Mesothelial cell of epicardium (in vitro differentiated cells): ENCODE data around the gene CMTM4. TPM values are rescaled to one million over a fixed set of nuclear protein-coding genes. Genes with fewer than 3 reads are reported as not detected.

Experiments used
- DNase-seq, 2 experiments: peaks; one replicate each; pipeline ENCODE4 v3.0.0; 2021; ENCODE audit warnings: low spot score in 2 of 2; ENCODE audit not compliant: unreplicated experiment in 2 of 2
- H3K27ac Mint-ChIP-seq: 2 replicates; pipeline ENCODE4 v1.8.0; 2021; ENCODE audit warnings: mixed read lengths
- H3K27me3 Mint-ChIP-seq: 2 replicates; pipeline ENCODE4 v1.8.0; 2021; ENCODE audit warnings: low read depth, mixed read lengths
- H3K36me3 Mint-ChIP-seq: 2 replicates; pipeline ENCODE4 v1.8.0; 2021; ENCODE audit warnings: mixed read lengths
- H3K4me1 Mint-ChIP-seq: 2 replicates; pipeline ENCODE4 v1.8.0; 2021; ENCODE audit warnings: mixed read lengths
- H3K4me3 Mint-ChIP-seq: 2 replicates; pipeline ENCODE4 v1.8.0; 2021; ENCODE audit warnings: mild to moderate bottlenecking, moderate library complexity, mixed read lengths
- H3K9me3 Mint-ChIP-seq: 2 replicates; pipeline ENCODE4 v1.8.0; 2021; ENCODE audit warnings: mixed read lengths
- total RNA-seq: library from RNA; stranded (reverse); gene quantifications from 3 replicates; pipeline ENCODE4 v1.2.1, GENCODE V29; 2021
- TF ChIP-seq, protein P1 (sequence below): fragments of 200-600 bp; sonication (generic); IDR thresholded peaks from one replicate; pipeline ENCODE4 v1.5.0; 2021; ENCODE audit warnings: antibody characterized with exemption; ENCODE audit not compliant: unreplicated experiment

The CMTM4 gene
- total RNA-seq, 1 donor from 2014 or later = 63.4 TPM

DNA sequence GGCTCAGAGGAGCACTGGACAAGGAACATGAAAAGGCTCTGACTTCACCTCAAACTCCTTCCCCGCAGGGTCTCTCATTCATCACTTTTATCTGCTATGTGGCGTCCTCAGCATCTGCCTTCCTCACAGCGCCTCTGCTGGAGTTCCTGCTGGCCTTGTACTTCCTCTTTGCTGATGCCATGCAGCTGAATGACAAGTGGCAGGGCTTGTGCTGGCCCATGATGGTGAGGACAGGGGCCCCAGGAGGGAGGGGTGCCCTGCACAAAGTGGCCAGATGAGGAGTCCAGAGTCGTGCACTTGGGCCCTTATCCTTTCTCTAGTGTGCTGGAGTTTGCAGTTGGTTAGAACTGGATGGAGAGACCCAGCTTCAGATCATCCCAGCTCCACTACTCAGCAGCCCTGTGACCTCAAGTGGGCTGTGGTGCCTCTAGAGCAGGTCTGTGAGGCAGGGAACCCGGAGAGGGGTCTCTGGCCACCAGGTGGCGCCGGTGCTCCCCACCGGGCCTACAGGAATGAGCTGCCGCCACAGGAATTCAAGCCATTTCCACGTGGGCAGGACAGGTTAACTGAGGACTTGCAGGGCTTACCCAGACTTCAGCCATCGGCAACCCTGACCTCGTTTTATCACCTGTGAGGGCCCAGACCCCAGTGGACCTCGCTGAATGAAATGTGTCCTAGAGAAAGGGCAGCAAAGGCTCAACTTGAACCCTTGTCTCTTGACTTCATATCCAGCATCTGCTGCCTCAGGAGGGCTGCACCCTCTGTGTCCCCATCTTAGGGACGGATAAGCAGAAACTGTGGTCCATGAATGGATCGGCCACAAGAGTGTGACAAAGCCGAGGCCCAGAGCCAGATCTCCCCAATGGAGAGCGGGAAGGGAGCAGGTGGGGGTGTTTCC, 88.1 kb downstream of the CMTM4 start:
- Mint-ChIP-seq H3K4me3 (no peak overlapping the region), H3K27ac (peak overlapping the region; percentile 71), H3K27me3 (no peaks in the 10 kb centered on the region), H3K9me3 (no peaks in the 10 kb centered on the region), H3K4me1 (peaks cover 21% of the 10 kb centered on the region), H3K36me3 (peaks cover 21% of the 10 kb centered on the region)
- DNase-seq = peak; percentile 86 to 94
- TF ChIP-seq, protein P1, sequence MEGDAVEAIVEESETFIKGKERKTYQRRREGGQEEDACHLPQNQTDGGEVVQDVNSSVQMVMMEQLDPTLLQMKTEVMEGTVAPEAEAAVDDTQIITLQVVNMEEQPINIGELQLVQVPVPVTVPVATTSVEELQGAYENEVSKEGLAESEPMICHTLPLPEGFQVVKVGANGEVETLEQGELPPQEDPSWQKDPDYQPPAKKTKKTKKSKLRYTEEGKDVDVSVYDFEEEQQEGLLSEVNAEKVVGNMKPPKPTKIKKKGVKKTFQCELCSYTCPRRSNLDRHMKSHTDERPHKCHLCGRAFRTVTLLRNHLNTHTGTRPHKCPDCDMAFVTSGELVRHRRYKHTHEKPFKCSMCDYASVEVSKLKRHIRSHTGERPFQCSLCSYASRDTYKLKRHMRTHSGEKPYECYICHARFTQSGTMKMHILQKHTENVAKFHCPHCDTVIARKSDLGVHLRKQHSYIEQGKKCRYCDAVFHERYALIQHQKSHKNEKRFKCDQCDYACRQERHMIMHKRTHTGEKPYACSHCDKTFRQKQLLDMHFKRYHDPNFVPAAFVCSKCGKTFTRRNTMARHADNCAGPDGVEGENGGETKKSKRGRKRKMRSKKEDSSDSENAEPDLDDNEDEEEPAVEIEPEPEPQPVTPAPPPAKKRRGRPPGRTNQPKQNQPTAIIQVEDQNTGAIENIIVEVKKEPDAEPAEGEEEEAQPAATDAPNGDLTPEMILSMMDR = peak; percentile 82

DNA sequence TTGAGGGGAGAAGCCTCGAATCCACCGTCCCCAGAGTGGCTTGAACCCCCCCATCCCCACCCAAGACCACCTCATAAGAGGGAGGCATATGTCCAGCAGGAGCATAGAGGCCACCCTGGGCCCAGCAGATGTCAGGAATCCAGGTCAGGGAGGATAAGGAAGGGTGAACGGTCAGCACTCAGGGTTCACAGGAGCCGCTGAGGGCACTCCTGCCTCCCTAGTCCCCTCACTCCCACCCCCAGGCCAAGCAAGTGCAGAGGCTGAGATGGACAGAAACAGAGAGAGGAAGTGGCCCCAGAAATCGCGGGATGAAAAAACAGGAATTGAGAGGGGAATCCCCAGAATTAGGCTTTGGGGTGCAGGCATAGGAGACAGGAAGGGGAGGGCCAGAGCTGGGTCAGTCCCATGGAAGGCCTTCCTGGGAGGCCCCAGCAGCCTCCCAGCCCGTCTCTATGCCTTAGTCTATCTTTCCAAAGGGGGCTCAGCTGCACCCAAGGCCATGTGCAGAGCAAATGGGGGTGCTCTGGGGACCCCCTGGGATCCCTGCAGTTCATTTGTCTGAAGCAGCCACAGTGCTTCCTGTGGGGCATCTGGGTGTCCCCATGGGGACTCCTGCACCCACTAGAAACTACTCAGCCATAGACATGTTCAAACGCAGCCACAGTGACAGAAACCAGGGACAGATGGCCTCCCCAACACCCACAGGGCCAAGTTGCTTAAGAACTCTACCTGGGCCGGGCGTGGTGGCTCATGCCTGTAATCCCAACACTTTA, 90.4 kb downstream of the CMTM4 start:
- H3K4me3 Mint-ChIP-seq = peak overlapping the region; percentile 67
- TF ChIP-seq, protein P1 = no peak
- H3K27me3 Mint-ChIP-seq = no peaks in the 10 kb centered on the region
- peaks cover 10% of the 10 kb centered on the region for H3K36me3 Mint-ChIP-seq
- DNase-seq = no peak
- H3K4me1 Mint-ChIP-seq = peaks cover 26% of the 10 kb centered on the region
- H3K9me3 Mint-ChIP-seq = no peaks in the 10 kb centered on the region
- peak overlapping the region; percentile 83 for H3K27ac Mint-ChIP-seq

DNA sequence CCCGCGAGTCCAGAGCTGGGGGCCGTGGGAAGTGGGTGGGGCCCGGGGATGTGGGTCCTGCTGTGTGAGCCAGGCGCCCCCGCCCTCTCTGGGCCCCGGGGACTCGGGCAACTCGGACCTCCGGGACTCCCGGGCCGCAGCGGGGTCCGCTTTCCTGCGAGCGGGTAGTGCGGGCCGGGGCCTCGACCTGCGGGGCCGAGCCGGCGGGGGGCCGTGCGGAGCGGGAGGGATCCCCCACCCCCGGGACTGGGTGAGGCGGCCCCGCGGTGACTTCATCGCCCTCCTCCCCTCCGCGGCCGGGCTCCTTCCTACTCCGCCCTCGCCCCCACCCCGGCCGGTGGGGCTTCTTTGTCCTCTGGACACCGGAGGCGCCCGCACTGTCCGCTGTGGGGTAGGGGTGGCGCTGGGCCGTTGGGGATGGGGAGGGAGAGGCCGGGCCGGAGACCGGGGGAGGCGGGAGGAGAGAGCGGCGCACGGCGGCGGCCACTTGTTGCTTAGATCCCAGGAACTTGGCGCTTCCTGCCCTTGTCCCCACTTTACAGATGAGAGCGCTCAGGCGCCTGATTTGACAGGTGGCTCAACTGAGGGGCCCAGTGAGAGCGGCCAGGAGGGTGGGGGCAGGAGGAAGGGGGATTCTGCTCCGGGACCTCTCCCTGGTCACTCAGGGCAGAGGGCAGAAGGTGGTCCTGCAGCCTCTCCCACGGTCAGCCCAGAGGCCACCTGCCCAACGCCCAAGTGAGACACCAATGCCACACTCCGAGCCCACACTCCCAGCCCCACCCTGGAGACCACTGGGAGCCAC, 91.2 kb downstream of the CMTM4 start:
- peak overlapping the region; percentile 67 for H3K4me3 Mint-ChIP-seq
- H3K27ac Mint-ChIP-seq = no peak overlapping the region
- H3K36me3 Mint-ChIP-seq = peaks cover 7% of the 10 kb centered on the region
- H3K9me3 Mint-ChIP-seq = no peaks in the 10 kb centered on the region
- no peaks in the 10 kb centered on the region for H3K27me3 Mint-ChIP-seq
- TF ChIP-seq, protein P1 = no peak
- peaks cover 33% of the 10 kb centered on the region for H3K4me1 Mint-ChIP-seq
- peak; percentile 34 to 64 for DNase-seq

DNA sequence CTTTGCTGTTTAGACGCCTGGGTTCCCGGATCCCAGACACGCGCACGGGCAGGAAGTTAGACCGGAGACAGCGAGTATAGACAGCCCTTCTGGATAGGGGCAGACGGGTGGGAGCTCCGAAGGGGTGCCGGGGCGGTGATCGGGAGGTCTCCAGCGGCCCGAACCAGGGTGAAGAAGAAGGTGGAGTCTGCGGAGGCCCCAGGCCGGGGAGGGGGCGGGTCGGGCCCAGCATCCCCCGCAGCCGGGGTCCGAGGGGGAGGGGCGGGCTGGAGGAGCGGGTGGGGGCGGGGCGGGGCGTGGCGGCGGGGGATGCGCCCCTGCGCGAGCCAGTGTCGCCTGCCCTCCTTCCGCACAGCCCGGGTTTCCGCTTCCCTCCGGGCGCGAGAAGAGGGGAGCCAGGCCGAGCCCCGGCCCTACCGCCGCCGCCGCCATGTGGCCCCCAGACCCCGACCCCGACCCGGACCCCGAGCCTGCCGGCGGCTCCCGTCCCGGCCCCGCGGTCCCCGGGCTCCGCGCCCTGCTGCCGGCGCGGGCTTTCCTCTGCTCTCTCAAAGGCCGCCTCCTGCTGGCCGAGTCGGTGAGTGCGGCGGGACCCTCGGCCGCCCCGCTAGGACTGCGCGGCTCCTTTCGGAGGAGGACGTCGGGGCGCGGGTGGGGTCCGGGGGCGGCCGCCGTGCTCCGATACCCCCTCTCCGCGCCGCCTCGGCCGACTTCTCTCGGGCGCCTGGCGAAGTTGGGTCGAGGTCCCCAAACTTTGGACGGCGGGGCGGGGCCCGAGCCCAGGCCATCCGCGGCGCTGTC, 92.0 kb downstream of the CMTM4 start, which contains the start of gene CMTM3:
CMTM3 (plus strand) TSS at position 329 of the 801 bp plus-strand sequence; CDS start at position 431, 102 bp downstream.
- Mint-ChIP-seq H3K27me3 (no peaks in the 10 kb centered on the region), H3K36me3 (no peaks in the 10 kb centered on the region), H3K27ac (peak within 1 kb of the TSS; percentile 87)

More for the DNA sequence above, 92.0 kb downstream of the CMTM4 start, which contains the start of gene CMTM3:
- Mint-ChIP-seq H3K9me3 (no peaks in the 10 kb centered on the region), H3K4me1 (peaks cover 33% of the 10 kb centered on the region), H3K4me3 (peak within 1 kb of the TSS; percentile 81)
- peak; percentile 68 to 88 for DNase-seq
- TF ChIP-seq, protein P1 = peak; percentile 89
